Measurements from ENCODE around the gene TUBB1. TPM values are rescaled to one million over a fixed set of nuclear protein-coding genes. Genes with fewer than 3 reads are reported as not detected.
A peak's percentile ranks its signal among the peaks of the same experiment; 100 is the strongest.

Gene TUBB1
- total RNA-seq, 2 experiments from 2014 or later: not detected

DNA sequence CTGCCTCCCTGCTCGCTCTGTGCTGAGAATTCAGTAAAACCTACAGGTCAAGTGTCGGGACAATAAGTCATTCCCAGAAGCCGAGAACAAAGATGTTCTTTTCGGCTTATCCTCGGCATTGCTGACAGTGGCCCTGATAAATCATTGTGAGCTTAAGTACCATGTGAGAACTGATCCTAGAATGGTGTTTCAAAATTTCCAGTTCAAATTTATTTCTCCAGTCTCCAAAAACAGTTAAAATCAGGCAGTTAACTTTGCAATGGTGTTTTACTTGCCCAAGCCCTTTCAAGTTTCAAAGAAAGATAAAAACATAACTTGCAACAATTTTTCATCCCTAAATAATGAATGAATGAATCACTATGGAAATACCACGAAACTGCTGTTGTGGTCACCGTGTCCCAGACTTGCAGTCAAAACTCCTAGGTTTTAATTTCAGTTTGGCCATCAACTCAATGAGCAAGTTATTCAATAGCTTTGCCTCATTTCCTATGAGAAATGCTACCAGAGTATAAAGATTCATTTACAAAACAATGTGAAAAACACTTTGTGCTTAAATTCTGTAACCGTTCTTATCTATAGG lies 8.6 kb downstream of the TUBB1 start:
- Mint-ChIP-seq H3K4me1 (ENCODE audit: low read depth) (peaks cover 60% of the 10 kb centered on the region), H3K27me3 (no peaks in the 10 kb centered on the region), H3K9me3 (no peaks in the 10 kb centered on the region), H3K4me3 (no peak overlapping the region), H3K36me3 (ENCODE audit: low read depth) (peaks cover 61% of the 10 kb centered on the region), H3K27ac (peak overlapping the region; percentile 50)
- ChIA-PET POLR2A (interaction anchor here (0.6 to 1.5 kb wide), 3 partner anchors 10 to 194 kb away, joined by 4 to 9 read pairs (median 5); partner anchors contain the start of gene TUBB1), CTCF (interaction anchor here (1.2 to 1.3 kb wide), 2 partner anchors 16 to 180 kb away, joined by 3 to 4 read pairs; no protein-coding TSS in a partner anchor)
- TF ChIP-seq, protein P1, sequence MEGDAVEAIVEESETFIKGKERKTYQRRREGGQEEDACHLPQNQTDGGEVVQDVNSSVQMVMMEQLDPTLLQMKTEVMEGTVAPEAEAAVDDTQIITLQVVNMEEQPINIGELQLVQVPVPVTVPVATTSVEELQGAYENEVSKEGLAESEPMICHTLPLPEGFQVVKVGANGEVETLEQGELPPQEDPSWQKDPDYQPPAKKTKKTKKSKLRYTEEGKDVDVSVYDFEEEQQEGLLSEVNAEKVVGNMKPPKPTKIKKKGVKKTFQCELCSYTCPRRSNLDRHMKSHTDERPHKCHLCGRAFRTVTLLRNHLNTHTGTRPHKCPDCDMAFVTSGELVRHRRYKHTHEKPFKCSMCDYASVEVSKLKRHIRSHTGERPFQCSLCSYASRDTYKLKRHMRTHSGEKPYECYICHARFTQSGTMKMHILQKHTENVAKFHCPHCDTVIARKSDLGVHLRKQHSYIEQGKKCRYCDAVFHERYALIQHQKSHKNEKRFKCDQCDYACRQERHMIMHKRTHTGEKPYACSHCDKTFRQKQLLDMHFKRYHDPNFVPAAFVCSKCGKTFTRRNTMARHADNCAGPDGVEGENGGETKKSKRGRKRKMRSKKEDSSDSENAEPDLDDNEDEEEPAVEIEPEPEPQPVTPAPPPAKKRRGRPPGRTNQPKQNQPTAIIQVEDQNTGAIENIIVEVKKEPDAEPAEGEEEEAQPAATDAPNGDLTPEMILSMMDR (IDR thresholded peaks at IDR 0.05): no peak
- DNase-seq (no peak), ATAC-seq (no peak)
- intact Hi-C loops (cut with micrococcal nuclease): no loop called here

- Mint-ChIP-seq H3K4me3 (peak overlapping the region; percentile 45), H3K36me3 (ENCODE audit: low read depth) (peaks cover 63% of the 10 kb centered on the region), H3K27ac (peak overlapping the region; percentile 61), H3K27me3 (no peaks in the 10 kb centered on the region), H3K9me3 (no peaks in the 10 kb centered on the region), H3K4me1 (ENCODE audit: low read depth) (peaks cover 64% of the 10 kb centered on the region)
- intact Hi-C loops (cut with micrococcal nuclease): no loop called here
- CTCF ChIA-PET: no interaction called here
- TF ChIP-seq, protein P1 (IDR thresholded peaks at IDR 0.05): no peak
- ATAC-seq: no peak
- POLR2A ChIA-PET: interaction anchor here (0.6 to 0.9 kb wide), 2 partner anchors 8 to 21 kb away, joined by 3 to 4 read pairs; no protein-coding TSS in a partner anchor
- DNase-seq: no peak
These were observed 9.6 kb downstream of the TUBB1 start for GRCh38 chr20:59028812-59029211.

DNA sequence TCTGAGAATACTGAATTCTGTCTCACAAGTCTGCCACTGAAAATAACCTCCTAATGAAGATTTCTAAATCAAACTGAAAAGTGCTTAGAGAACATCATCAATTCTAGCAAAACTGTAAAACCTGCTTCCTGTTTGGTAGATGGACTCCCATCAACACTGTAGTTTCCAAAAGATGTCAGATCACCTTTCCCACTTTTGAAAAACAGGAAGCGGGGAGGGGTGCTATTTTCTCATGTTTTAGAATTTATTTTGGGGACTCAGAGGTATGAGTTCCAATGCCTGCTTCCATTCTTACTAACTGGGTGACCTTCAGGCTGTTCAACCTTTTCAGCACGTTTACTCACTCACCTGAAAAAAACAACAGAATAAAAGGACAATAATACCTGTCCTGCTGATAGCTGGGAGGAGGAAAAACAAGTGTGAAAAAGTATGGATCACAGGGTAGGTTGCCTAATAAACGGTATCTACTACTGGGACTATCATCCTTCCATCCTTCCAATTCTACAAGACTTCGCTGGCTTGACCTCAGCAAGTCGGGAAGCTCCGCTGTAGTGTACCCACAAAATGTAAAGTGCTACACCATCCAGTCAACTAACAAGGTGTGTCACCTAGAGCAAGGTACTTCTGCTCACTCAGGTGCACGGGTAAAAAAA lies 11.8 kb downstream of the TUBB1 start:
- ATAC-seq: no peak
- peaks cover 74% of the 10 kb centered on the region for H3K4me1 Mint-ChIP-seq (ENCODE audit: low read depth)
- H3K9me3 Mint-ChIP-seq: no peaks in the 10 kb centered on the region

DNA sequence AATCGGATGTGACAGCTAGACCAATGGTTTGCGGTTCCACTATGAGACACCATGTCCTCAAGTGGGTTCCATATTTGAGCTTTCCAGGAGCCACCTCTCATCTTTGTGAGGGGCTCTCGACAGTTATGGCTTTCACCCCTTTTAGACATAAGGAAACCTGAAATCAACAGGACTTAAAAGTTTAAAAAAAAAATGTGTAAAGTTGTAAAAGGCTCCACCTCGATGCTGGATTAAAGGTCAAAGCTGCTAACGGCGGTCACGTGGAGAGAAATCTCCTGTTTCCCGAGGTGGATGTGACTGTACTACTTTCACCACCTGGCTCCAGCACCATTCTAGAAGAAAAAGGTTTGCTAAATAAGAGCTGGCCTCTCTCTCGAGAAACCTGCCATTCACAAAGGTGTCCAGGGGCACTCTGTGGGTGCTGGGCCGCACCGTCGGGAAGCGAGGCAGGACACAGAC lies 12.4 kb downstream of the TUBB1 start:
- POLR2A ChIA-PET: interaction anchor here (0.6 to 4.2 kb wide), 22 partner anchors 9 to 374 kb away, joined by 3 to 40 read pairs (median 4); partner anchors contain the start of genes NELFCD, PRELID3B, TUBB1 and ZNF831
- Mint-ChIP-seq H3K9me3 (no peaks in the 10 kb centered on the region), H3K36me3 (ENCODE audit: low read depth) (peaks cover 71% of the 10 kb centered on the region), H3K27ac (peak overlapping the region; percentile 96), H3K27me3 (no peaks in the 10 kb centered on the region), H3K4me1 (ENCODE audit: low read depth) (peaks cover 72% of the 10 kb centered on the region), H3K4me3 (peak overlapping the region; percentile 78)
- intact Hi-C loops (cut with micrococcal nuclease): loop anchor here (5.0 kb wide), 1 partner anchor 139 kb away; no protein-coding TSS in a partner anchor
- CTCF ChIA-PET: interaction anchor here (1.1 to 2.6 kb wide), 9 partner anchors 9 to 464 kb away, joined by 3 to 13 read pairs (median 4); partner anchors contain the start of gene NELFCD
- TF ChIP-seq, protein P1 (IDR thresholded peaks at IDR 0.05): no peak
- DNase-seq (peak; percentile 45), ATAC-seq (no peak)

More for the DNA sequence above, 11.8 kb downstream of the TUBB1 start:
- TF ChIP-seq, protein P1 (IDR thresholded peaks at IDR 0.05): no peak
- ChIA-PET POLR2A (interaction anchor here (0.6 to 4.2 kb wide), 15 partner anchors 9 to 142 kb away, joined by 3 to 40 read pairs (median 6); partner anchors contain the start of genes NELFCD, PRELID3B, TUBB1 and ZNF831), CTCF (interaction anchor here (0.7 to 1.9 kb wide), 7 partner anchors 8 to 228 kb away, joined by 3 to 6 read pairs (median 4); partner anchors contain the start of gene NELFCD)
- intact Hi-C loops (cut with micrococcal nuclease): loop anchor here (5.0 kb wide), 1 partner anchor 139 kb away; no protein-coding TSS in a partner anchor
- H3K27me3 Mint-ChIP-seq: no peaks in the 10 kb centered on the region
- peak overlapping the region; percentile 96 for H3K27ac Mint-ChIP-seq
- H3K36me3 Mint-ChIP-seq (ENCODE audit: low read depth): peaks cover 69% of the 10 kb centered on the region
- no peak for DNase-seq
- H3K4me3 Mint-ChIP-seq: peak overlapping the region; percentile 78
